ENCODE measurements around the gene MYO1B. TPM values are rescaled to one million over a fixed set of nuclear protein-coding genes. Genes with fewer than 3 reads are reported as not detected.

Gene MYO1B
- total and polyA plus RNA-seq, 2 experiments from 2014 or later, result 26.4 to 70.6 TPM

DNA sequence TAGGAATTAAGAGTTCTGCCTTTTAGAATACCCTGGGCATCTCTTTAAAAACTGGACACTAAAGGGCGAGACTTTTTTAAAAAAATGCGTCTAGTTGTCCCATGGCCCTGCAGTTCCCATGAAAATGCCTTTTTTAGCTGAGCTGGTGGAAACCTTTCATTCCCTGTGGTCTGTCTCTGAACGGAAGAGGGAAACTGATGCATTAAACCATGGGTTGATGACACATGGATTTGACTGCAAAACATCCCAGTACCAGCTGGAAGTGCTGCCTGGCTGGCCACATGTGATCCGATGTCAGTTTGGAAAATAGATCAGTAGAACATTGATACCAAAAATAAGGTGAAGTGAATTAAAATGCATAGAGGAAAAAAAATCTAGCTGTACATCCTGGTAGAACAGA lies 129.2 kb downstream of the MYO1B start:
- Histone ChIP-seq H3K79me2 (replicated peaks; ENCODE audit: insufficient read depth) (no peaks in the 10 kb centered on the region), H3K9me2 (ENCODE audit: insufficient read depth) (no peaks in the 10 kb centered on the region), H3K4me2 (no peak overlapping the region), H3K27me3 (ENCODE audit: insufficient read depth) (no peaks in the 10 kb centered on the region), H3K4me1 (ENCODE audit: insufficient read depth) (no peaks in the 10 kb centered on the region), H3K36me3 (ENCODE audit: insufficient read depth) (no peaks in the 10 kb centered on the region), H4K20me1 (replicated peaks; ENCODE audit: insufficient read depth) (no peaks in the 10 kb centered on the region), H3K4me3 (no peak overlapping the region), H3F3A (replicated peaks; ENCODE audit: low read depth) (no peaks in the 10 kb centered on the region), H3K27ac (ENCODE audit: low read depth) (no peak overlapping the region), H2AFZ (no peak overlapping the region)
- ATAC-seq (no peak), DNase-seq (ENCODE audit: low spot score) (no peak)
- Mint-ChIP-seq H3K4me3 (no peak overlapping the region), H3K4me1 (peaks cover 8% of the 10 kb centered on the region; the same call in 2 of the 3 replicates), H3K27ac (no peak overlapping the region), H3K27me3 (ENCODE audit: insufficient read depth, low read depth, poor library complexity) (peaks cover 1% of the 10 kb centered on the region), H3K36me3 (ENCODE audit: low read depth) (peaks cover 13% of the 10 kb centered on the region; the same call in 2 of the 3 replicates), H3K9me3 (no peaks in the 10 kb centered on the region)
- TF ChIP-seq, protein P1, sequence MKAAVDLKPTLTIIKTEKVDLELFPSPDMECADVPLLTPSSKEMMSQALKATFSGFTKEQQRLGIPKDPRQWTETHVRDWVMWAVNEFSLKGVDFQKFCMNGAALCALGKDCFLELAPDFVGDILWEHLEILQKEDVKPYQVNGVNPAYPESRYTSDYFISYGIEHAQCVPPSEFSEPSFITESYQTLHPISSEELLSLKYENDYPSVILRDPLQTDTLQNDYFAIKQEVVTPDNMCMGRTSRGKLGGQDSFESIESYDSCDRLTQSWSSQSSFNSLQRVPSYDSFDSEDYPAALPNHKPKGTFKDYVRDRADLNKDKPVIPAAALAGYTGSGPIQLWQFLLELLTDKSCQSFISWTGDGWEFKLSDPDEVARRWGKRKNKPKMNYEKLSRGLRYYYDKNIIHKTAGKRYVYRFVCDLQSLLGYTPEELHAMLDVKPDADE (IDR thresholded peaks at IDR 0.05), result no peak
- TF ChIP-seq POLR2AphosphoS5 (IDR thresholded peaks at IDR 0.05; ENCODE audit: low read depth) (no peak), ZNF331 (CRISPR knock-in tag; IDR thresholded peaks at IDR 0.05; ENCODE audit: low read depth) (no peak), EZH2phosphoT487 (IDR thresholded peaks at IDR 0.05; ENCODE audit: unreplicated experiment) (no peak), NANOG (IDR thresholded peaks at IDR 0.05; ENCODE audit: borderline replicate concordance) (no peak), ZNF114 (CRISPR knock-in tag; IDR thresholded peaks at IDR 0.05) (no peak), JUNB (IDR thresholded peaks at IDR 0.05; ENCODE audit: unreplicated experiment) (no peak), STAT1 (IDR thresholded peaks at IDR 0.05; ENCODE audit: unreplicated experiment) (no peak)
- TF ChIP-seq, protein P2, sequence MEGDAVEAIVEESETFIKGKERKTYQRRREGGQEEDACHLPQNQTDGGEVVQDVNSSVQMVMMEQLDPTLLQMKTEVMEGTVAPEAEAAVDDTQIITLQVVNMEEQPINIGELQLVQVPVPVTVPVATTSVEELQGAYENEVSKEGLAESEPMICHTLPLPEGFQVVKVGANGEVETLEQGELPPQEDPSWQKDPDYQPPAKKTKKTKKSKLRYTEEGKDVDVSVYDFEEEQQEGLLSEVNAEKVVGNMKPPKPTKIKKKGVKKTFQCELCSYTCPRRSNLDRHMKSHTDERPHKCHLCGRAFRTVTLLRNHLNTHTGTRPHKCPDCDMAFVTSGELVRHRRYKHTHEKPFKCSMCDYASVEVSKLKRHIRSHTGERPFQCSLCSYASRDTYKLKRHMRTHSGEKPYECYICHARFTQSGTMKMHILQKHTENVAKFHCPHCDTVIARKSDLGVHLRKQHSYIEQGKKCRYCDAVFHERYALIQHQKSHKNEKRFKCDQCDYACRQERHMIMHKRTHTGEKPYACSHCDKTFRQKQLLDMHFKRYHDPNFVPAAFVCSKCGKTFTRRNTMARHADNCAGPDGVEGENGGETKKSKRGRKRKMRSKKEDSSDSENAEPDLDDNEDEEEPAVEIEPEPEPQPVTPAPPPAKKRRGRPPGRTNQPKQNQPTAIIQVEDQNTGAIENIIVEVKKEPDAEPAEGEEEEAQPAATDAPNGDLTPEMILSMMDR (conservative IDR thresholded peaks at IDR 0.05; ENCODE audit: low read depth in 2 of 2), result no peak
- TF ChIP-seq, protein P3, sequence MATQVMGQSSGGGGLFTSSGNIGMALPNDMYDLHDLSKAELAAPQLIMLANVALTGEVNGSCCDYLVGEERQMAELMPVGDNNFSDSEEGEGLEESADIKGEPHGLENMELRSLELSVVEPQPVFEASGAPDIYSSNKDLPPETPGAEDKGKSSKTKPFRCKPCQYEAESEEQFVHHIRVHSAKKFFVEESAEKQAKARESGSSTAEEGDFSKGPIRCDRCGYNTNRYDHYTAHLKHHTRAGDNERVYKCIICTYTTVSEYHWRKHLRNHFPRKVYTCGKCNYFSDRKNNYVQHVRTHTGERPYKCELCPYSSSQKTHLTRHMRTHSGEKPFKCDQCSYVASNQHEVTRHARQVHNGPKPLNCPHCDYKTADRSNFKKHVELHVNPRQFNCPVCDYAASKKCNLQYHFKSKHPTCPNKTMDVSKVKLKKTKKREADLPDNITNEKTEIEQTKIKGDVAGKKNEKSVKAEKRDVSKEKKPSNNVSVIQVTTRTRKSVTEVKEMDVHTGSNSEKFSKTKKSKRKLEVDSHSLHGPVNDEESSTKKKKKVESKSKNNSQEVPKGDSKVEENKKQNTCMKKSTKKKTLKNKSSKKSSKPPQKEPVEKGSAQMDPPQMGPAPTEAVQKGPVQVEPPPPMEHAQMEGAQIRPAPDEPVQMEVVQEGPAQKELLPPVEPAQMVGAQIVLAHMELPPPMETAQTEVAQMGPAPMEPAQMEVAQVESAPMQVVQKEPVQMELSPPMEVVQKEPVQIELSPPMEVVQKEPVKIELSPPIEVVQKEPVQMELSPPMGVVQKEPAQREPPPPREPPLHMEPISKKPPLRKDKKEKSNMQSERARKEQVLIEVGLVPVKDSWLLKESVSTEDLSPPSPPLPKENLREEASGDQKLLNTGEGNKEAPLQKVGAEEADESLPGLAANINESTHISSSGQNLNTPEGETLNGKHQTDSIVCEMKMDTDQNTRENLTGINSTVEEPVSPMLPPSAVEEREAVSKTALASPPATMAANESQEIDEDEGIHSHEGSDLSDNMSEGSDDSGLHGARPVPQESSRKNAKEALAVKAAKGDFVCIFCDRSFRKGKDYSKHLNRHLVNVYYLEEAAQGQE (IDR thresholded peaks at IDR 0.05; ENCODE audit: unreplicated experiment), result no peak
- TF ChIP-seq, protein P4, sequence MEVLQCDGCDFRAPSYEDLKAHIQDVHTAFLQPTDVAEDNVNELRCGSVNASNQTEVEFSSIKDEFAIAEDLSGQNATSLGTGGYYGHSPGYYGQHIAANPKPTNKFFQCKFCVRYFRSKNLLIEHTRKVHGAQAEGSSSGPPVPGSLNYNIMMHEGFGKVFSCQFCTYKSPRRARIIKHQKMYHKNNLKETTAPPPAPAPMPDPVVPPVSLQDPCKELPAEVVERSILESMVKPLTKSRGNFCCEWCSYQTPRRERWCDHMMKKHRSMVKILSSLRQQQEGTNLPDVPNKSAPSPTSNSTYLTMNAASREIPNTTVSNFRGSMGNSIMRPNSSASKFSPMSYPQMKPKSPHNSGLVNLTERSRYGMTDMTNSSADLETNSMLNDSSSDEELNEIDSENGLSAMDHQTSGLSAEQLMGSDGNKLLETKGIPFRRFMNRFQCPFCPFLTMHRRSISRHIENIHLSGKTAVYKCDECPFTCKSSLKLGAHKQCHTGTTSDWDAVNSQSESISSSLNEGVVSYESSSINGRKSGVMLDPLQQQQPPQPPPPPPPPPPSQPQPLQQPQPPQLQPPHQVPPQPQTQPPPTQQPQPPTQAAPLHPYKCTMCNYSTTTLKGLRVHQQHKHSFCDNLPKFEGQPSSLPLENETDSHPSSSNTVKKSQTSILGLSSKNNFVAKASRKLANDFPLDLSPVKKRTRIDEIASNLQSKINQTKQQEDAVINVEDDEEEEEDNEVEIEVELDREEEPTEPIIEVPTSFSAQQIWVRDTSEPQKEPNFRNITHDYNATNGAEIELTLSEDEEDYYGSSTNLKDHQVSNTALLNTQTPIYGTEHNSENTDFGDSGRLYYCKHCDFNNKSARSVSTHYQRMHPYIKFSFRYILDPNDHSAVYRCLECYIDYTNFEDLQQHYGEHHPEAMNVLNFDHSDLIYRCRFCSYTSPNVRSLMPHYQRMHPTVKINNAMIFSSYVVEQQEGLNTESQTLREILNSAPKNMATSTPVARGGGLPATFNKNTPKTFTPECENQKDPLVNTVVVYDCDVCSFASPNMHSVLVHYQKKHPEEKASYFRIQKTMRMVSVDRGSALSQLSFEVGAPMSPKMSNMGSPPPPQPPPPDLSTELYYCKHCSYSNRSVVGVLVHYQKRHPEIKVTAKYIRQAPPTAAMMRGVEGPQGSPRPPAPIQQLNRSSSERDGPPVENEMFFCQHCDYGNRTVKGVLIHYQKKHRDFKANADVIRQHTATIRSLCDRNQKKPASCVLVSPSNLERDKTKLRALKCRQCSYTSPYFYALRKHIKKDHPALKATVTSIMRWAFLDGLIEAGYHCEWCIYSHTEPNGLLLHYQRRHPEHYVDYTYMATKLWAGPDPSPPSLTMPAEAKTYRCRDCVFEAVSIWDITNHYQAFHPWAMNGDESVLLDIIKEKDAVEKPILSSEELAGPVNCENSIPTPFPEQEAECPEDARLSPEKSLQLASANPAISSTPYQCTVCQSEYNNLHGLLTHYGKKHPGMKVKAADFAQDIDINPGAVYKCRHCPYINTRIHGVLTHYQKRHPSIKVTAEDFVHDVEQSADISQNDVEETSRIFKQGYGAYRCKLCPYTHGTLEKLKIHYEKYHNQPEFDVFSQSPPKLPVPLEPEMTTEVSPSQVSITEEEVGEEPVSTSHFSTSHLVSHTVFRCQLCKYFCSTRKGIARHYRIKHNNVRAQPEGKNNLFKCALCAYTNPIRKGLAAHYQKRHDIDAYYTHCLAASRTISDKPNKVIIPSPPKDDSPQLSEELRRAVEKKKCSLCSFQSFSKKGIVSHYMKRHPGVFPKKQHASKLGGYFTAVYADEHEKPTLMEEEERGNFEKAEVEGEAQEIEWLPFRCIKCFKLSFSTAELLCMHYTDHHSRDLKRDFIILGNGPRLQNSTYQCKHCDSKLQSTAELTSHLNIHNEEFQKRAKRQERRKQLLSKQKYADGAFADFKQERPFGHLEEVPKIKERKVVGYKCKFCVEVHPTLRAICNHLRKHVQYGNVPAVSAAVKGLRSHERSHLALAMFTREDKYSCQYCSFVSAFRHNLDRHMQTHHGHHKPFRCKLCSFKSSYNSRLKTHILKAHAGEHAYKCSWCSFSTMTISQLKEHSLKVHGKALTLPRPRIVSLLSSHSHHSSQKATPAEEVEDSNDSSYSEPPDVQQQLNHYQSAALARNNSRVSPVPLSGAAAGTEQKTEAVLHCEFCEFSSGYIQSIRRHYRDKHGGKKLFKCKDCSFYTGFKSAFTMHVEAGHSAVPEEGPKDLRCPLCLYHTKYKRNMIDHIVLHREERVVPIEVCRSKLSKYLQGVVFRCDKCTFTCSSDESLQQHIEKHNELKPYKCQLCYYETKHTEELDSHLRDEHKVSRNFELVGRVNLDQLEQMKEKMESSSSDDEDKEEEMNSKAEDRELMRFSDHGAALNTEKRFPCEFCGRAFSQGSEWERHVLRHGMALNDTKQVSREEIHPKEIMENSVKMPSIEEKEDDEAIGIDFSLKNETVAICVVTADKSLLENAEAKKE (CRISPR knock-in tag; IDR thresholded peaks at IDR 0.05), result no peak
